Epithelial cell of esophagus (primary cell): ENCODE data around the gene GPR35.

Experiments
- DNase-seq: peaks from one replicate; pipeline ENCODE4 v3.0.0; 2010; ENCODE audit warnings: low read depth
- H3K4me3 ChIP-seq: 2 replicates; pipeline ENCODE4 v1.5.1; 2011; ENCODE audit warnings: mild to moderate bottlenecking, low read length, control low read depth
- CTCF ChIP-seq: IDR thresholded peaks from 2 replicates; pipeline ENCODE4 v1.5.1; 2011; ENCODE audit warnings: low read depth, mild to moderate bottlenecking, low read length, control low read depth, inconsistent platforms; ENCODE audit not compliant: insufficient read depth; ENCODE audit errors: missing control alignments

The GPR35 gene

DNA sequence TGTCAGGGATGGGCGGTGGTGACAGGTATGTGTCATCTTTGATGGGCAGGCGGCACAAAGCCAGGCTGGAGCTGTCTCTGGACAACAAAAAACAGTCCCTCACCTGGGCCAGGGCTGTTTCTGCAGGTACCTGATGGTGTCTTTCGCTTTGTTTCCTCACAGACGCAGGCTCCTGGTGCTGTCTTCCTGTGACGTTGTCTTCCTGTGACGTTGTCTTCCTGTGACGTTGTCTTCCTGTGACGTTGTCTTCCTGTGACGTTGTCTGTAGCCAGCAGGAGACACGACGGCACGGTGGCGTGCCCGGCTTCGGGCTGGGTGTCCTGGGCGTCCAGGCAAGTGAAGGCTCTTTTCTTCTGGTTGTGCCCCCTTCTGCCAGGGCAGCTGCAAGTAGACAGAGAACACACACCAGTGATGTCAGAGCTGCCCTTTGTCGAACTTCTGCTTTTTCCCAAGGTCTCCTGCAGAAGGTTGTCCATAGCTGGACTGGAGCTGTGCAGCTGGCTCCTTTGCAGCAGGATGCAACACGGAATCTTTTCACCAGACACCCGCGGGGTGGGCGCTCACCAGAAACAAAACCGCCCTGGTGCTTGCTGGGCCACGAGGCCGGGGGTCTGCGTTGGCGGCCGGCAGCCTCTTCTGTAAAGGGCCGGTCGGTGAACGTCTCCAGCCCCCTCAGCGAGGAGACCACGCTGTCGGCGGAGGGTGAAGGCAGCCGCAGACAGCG, 21.1 kb downstream of the GPR35 start:
- TF ChIP-seq CTCF, result no peak
- no peak for DNase-seq
- H3K4me3 ChIP-seq, result no peak overlapping the region

- no peak for DNase-seq
- no peak overlapping the region for H3K4me3 ChIP-seq
- TF ChIP-seq CTCF, result no peak
Measured at GRCh38 chr2:240646900-240647502, 21.7 kb downstream of the GPR35 start.

- no peak overlapping the region for H3K4me3 ChIP-seq
- DNase-seq, result no peak
- no peak for TF ChIP-seq CTCF
Measured at GRCh38 chr2:240647503-240648154, 22.3 kb downstream of the GPR35 start.

- H3K4me3 ChIP-seq, result no peak overlapping the region
- TF ChIP-seq CTCF, result no peak
- DNase-seq, result no peak
Measured at GRCh38 chr2:240648155-240648649, 22.9 kb downstream of the GPR35 start.

DNA sequence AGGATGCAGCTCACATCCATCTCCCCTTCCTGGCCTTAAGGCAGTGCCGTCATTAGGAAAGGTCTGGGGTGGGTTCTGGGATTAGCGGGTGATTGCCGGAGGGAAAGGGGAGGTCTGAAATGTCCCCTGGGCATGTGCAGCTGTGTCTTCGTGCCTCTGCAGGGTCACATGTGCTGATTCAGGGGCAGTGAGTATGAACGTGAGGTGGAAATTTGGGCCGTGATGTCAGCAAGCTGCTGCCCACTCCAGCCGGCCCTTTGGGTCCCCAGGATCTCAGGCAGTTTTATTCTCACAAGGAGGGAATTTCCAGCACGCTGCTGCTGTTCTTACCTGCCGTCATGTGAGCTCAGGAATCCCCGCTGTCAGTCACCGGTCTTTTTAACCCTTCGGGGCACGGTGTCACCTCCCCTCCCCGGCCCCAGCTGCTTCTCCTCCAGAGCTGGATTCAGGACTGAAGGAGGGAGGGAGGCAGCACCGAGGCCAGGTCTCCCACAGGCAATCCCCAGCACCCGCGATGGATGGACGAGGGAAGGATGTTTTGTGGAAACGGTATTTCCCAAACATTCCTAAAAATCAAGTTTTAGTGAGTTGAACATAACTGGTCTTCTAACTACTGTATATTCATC, 23.5 kb downstream of the GPR35 start:
- no peak for DNase-seq
- TF ChIP-seq CTCF, result no peak
- H3K4me3 ChIP-seq, result no peak overlapping the region

- no peak overlapping the region for H3K4me3 ChIP-seq
- DNase-seq, result no peak
- no peak for TF ChIP-seq CTCF
Measured at GRCh38 chr2:240649331-240649730, 24.1 kb downstream of the GPR35 start.
